ENCODE measurements around the gene SLC7A11. TPM values are rescaled to one million over a fixed set of nuclear protein-coding genes. Genes with fewer than 3 reads are reported as not detected.

Gene SLC7A11
- total and polyA plus RNA-seq, 2 donors (not counting 1 experiment from before 2014, with no cell fraction given), result 9.6 to 74.8 TPM

DNA sequence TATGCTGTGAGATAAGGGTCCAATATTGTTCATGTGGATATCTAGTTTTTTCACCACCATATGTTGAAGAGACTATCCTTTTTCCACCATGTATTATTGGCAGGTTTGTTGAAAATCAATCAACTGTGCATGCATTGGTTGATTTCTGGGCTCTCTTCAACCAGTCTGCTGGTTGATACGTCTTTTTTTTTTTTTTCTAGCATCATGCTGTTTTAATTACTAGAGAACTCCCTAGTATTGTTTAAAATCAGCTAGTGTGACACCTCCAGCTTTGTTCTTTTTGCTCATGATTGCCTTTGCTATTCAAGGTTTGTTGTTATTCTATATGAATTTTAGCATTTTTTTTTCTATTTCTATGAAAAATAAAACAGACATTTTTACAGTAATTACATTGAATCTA is 123.9 kb downstream of the SLC7A11 start:
- DNase-seq (ENCODE audit: low read depth in 2 of 2), result no peak
- Histone ChIP-seq H3K4me3 (replicated peaks in 1 of 4; ENCODE audit: control extremely low read depth in 1 of 4, insufficient read depth in 1 of 4, low read depth in 3 of 4, low read length in 4 of 4) (no peak overlapping the region), H3K36me3 (ENCODE audit: control insufficient read depth, insufficient read depth, low read length) (no peaks in the 10 kb centered on the region), H3K9me3 (ENCODE audit: control insufficient read depth, insufficient read depth, low read depth, low read length) (no peaks in the 10 kb centered on the region), H4K20me1 (ENCODE audit: control insufficient read depth, extremely low read depth, insufficient read depth, low read length) (no peaks in the 10 kb centered on the region), H2AFZ (ENCODE audit: low read length) (no peak overlapping the region), H3K9ac (ENCODE audit: insufficient read depth, low read length) (no peak overlapping the region), H3K4me1 (ENCODE audit: control insufficient read depth, extremely low read depth, insufficient read depth, low read length) (no peaks in the 10 kb centered on the region), H3K4me2 (ENCODE audit: extremely low read depth, insufficient read depth, low read length) (no peak overlapping the region), H3K27me3 (ENCODE audit: control insufficient read depth, insufficient read depth, low read length) (no peaks in the 10 kb centered on the region), H3K79me2 (ENCODE audit: control insufficient read depth, insufficient read depth, low read length) (no peaks in the 10 kb centered on the region), H3K27ac (ENCODE audit: insufficient read depth, low read length) (no peak overlapping the region)
- TF ChIP-seq, protein P1, sequence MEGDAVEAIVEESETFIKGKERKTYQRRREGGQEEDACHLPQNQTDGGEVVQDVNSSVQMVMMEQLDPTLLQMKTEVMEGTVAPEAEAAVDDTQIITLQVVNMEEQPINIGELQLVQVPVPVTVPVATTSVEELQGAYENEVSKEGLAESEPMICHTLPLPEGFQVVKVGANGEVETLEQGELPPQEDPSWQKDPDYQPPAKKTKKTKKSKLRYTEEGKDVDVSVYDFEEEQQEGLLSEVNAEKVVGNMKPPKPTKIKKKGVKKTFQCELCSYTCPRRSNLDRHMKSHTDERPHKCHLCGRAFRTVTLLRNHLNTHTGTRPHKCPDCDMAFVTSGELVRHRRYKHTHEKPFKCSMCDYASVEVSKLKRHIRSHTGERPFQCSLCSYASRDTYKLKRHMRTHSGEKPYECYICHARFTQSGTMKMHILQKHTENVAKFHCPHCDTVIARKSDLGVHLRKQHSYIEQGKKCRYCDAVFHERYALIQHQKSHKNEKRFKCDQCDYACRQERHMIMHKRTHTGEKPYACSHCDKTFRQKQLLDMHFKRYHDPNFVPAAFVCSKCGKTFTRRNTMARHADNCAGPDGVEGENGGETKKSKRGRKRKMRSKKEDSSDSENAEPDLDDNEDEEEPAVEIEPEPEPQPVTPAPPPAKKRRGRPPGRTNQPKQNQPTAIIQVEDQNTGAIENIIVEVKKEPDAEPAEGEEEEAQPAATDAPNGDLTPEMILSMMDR (conservative IDR thresholded peaks at IDR 0.05 in 1 of 2, IDR thresholded peaks at IDR 0.05 in 1 of 2; ENCODE audit: low read depth in 1 of 2, low read length in 2 of 2), result no peak
- no peak for TF ChIP-seq EZH2 (IDR thresholded peaks at IDR 0.05; ENCODE audit: low read length, missing control alignments)

DNA sequence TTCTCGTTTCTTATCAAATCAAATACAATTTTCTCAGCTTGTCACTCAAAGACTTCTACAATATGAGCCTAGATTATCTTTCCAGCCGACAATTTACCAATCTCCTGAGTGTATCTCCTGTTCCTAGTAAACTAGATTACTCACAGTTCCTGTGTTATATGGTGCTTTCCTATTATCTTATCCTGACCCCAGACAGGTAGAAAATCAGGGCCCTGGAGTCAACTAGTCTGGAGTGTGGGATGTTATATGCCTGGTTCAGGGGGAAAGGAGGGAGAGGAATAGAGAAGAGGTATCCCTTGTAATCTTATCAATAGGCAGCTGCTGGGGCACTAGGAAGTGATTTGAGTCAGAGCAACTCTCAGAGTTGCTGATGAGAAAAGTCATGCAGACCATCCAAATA is 127.1 kb downstream of the SLC7A11 start:
- no peak for DNase-seq (ENCODE audit: low read depth in 2 of 2)
- Histone ChIP-seq H3K4me1 (ENCODE audit: control insufficient read depth, extremely low read depth, insufficient read depth, low read length) (no peaks in the 10 kb centered on the region), H3K36me3 (ENCODE audit: control insufficient read depth, insufficient read depth, low read length) (no peaks in the 10 kb centered on the region), H3K27me3 (ENCODE audit: control insufficient read depth, insufficient read depth, low read length) (no peaks in the 10 kb centered on the region), H3K9ac (ENCODE audit: insufficient read depth, low read length) (no peak overlapping the region), H3K4me2 (ENCODE audit: extremely low read depth, insufficient read depth, low read length) (no peak overlapping the region), H3K4me3 (replicated peaks in 1 of 4; ENCODE audit: control extremely low read depth in 1 of 4, insufficient read depth in 1 of 4, low read depth in 3 of 4, low read length in 4 of 4) (no peak overlapping the region), H3K27ac (ENCODE audit: insufficient read depth, low read length) (no peak overlapping the region), H2AFZ (ENCODE audit: low read length) (no peak overlapping the region), H3K79me2 (ENCODE audit: control insufficient read depth, insufficient read depth, low read length) (no peaks in the 10 kb centered on the region), H4K20me1 (ENCODE audit: control insufficient read depth, extremely low read depth, insufficient read depth, low read length) (no peaks in the 10 kb centered on the region), H3K9me3 (ENCODE audit: control insufficient read depth, insufficient read depth, low read depth, low read length) (no peaks in the 10 kb centered on the region)
- TF ChIP-seq, protein P1 (conservative IDR thresholded peaks at IDR 0.05 in 1 of 2, IDR thresholded peaks at IDR 0.05 in 1 of 2; ENCODE audit: low read depth in 1 of 2, low read length in 2 of 2), result no peak
- TF ChIP-seq EZH2 (IDR thresholded peaks at IDR 0.05; ENCODE audit: low read length, missing control alignments), result no peak

DNA sequence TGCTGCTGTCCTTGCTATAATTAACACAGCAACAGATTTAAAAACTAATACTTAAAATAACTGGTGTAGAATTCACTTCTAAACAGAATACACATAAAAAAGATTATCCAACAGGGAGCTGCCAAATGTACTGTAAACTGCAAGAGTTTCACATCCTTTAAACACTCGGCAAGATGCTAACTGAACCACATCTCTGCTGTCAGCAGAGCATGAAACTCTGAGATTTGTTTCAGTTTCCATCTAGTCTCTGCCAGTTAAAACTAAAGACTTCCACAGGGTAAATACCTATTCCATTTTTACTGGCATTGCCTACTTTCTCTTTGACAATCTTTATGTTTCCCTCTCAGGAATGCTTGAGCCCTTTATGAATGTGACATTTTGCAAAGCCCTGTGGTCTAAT is 127.7 kb downstream of the SLC7A11 start:
- H4K20me1 ChIP-seq (ENCODE audit: control insufficient read depth, extremely low read depth, insufficient read depth, low read length), result no peaks in the 10 kb centered on the region
- no peaks in the 10 kb centered on the region for H3K4me1 ChIP-seq (ENCODE audit: control insufficient read depth, extremely low read depth, insufficient read depth, low read length)
- H2AFZ ChIP-seq (ENCODE audit: low read length), result peak overlapping the region; percentile 38
- no peak overlapping the region for H3K4me3 ChIP-seq (replicated peaks in 1 of 4; ENCODE audit: control extremely low read depth in 1 of 4, insufficient read depth in 1 of 4, low read depth in 3 of 4, low read length in 4 of 4)
- no peaks in the 10 kb centered on the region for H3K27me3 ChIP-seq (ENCODE audit: control insufficient read depth, insufficient read depth, low read length)
- no peak overlapping the region for H3K9ac ChIP-seq (ENCODE audit: insufficient read depth, low read length)
- H3K4me2 ChIP-seq (ENCODE audit: extremely low read depth, insufficient read depth, low read length), result no peak overlapping the region
- H3K27ac ChIP-seq (ENCODE audit: insufficient read depth, low read length), result no peak overlapping the region
- no peaks in the 10 kb centered on the region for H3K9me3 ChIP-seq (ENCODE audit: control insufficient read depth, insufficient read depth, low read depth, low read length)
- TF ChIP-seq, protein P1 (conservative IDR thresholded peaks at IDR 0.05 in 1 of 2, IDR thresholded peaks at IDR 0.05 in 1 of 2; ENCODE audit: low read depth in 1 of 2, low read length in 2 of 2), result no peak
- H3K36me3 ChIP-seq (ENCODE audit: control insufficient read depth, insufficient read depth, low read length), result no peaks in the 10 kb centered on the region
- no peaks in the 10 kb centered on the region for H3K79me2 ChIP-seq (ENCODE audit: control insufficient read depth, insufficient read depth, low read length)
- DNase-seq (ENCODE audit: low read depth in 2 of 2), result peak in 1 of 2 donors; percentile 15
